AG09309 (cell line): ENCODE results near the gene HUNK.

Source experiments
- DNase-seq: peaks from one replicate; pipeline ENCODE4 v3.0.0-alpha.2; 2010; ENCODE audit warnings: low read depth
- H3K4me3 ChIP-seq: 2 replicates; pipeline ENCODE4 v1.5.1; 2011; ENCODE audit warnings: mild to moderate bottlenecking, low read depth, low read length, moderate library complexity; ENCODE audit not compliant: control insufficient read depth
- TF ChIP-seq, protein P1 (sequence below): IDR thresholded peaks from 2 replicates; pipeline ENCODE4 v1.5.1; 2011; ENCODE audit warnings: mild to moderate bottlenecking, low read depth, low read length, inconsistent platforms; ENCODE audit not compliant: insufficient read depth, control insufficient read depth; ENCODE audit errors: missing control alignments

Gene HUNK

DNA sequence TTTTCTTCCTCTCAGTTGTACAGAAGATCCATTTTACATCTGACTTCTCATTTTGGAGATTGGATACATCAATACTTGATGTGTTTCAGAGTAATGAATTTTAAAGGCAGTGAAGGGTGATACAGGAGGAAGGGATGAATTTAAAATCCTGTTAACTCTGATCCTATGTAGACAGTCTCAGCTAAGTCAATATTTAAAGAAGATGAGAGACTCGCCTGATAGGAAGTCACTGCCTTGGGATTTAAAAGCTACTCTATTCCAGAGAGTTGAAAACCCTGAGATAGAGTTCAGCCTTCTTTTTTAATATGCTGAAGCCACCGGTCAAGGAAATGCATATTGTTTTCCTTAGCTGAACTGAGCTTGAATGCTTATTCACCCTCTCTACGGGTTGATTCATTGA, 42.7 kb downstream of the HUNK start:
- H3K4me3 ChIP-seq: no peak overlapping the region
- no peak for DNase-seq
- TF ChIP-seq, protein P1, sequence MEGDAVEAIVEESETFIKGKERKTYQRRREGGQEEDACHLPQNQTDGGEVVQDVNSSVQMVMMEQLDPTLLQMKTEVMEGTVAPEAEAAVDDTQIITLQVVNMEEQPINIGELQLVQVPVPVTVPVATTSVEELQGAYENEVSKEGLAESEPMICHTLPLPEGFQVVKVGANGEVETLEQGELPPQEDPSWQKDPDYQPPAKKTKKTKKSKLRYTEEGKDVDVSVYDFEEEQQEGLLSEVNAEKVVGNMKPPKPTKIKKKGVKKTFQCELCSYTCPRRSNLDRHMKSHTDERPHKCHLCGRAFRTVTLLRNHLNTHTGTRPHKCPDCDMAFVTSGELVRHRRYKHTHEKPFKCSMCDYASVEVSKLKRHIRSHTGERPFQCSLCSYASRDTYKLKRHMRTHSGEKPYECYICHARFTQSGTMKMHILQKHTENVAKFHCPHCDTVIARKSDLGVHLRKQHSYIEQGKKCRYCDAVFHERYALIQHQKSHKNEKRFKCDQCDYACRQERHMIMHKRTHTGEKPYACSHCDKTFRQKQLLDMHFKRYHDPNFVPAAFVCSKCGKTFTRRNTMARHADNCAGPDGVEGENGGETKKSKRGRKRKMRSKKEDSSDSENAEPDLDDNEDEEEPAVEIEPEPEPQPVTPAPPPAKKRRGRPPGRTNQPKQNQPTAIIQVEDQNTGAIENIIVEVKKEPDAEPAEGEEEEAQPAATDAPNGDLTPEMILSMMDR: no peak

DNA sequence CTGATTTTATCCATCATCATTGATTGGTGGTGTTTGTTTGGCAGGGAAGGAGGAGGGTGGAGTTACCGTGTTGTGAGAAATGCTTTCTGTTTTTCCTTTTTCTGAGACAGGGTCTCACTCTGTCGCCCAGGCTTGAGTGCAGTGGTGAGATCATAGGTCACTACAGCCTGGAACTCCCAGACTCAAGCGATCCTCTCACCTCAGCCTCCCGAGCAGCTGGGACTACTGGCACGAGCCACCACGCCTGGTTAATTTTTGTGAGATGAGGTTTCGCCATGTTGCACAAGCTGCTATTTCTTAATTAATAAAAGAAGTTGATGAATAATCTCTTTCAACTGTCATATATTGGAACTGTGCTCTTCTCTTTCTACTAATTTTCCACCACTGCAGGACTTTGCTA, 44.3 kb downstream of the HUNK start:
- no peak for DNase-seq

DNA sequence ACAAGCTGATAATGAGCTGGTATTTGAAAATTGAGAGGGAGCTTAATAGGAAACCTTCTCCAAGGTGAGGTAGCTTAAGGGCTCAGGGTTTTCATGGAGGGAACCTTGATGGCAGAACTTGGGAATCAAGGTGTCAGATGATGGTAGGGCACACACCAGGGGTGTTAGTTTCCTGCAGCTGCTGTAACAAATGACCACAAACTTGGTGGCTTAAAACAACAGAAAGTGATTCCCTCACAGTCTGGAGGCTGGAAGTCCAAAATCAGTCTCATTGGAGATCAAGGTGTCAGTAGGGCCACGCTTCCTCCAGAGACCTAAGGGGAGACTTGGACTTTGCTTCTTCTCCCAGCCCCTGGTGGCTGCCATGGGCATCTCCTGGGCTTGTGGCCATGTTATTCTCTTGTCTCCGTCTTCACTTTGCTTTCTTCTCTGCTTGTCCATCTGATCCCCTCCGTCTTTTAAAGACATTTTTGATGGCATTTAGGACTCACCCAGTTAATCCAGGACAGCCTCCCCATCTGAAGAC, 45.5 kb downstream of the HUNK start:
- DNase-seq: no peak
- TF ChIP-seq, protein P1: no peak

More for the DNA sequence above, 44.3 kb downstream of the HUNK start:
- TF ChIP-seq, protein P1: no peak
- no peak overlapping the region for H3K4me3 ChIP-seq

GRCh38 chr21:31920275-31920674, 47.5 kb downstream of the HUNK start:
- no peak for DNase-seq
- TF ChIP-seq, protein P1: no peak
- H3K4me3 ChIP-seq: no peak overlapping the region

More for the DNA sequence above, 45.5 kb downstream of the HUNK start:
- no peak overlapping the region for H3K4me3 ChIP-seq

- no peak for DNase-seq
- TF ChIP-seq, protein P1: no peak
- no peak overlapping the region for H3K4me3 ChIP-seq
These were observed 48.3 kb downstream of the HUNK start for GRCh38 chr21:31921079-31921478.

- H3K4me3 ChIP-seq: no peak overlapping the region
- TF ChIP-seq, protein P1: no peak
- DNase-seq: no peak
These were observed 50.1 kb downstream of the HUNK start for GRCh38 chr21:31922881-31923280.

- no peak for DNase-seq
- no peak overlapping the region for H3K4me3 ChIP-seq
- TF ChIP-seq, protein P1: no peak
These were observed 50.9 kb downstream of the HUNK start for GRCh38 chr21:31923756-31924155.
